ENCODE results near the gene CYP8B1. TPM values are rescaled to one million over a fixed set of nuclear protein-coding genes. Genes with fewer than 3 reads are reported as not detected.

The CYP8B1 gene
- total RNA-seq, 1 experiment from 2014 or later = not detected

GRCh38 chr3:42827654-42828053, 48.0 kb downstream of the CYP8B1 start:
- DNase-seq (ENCODE audit: low spot score) = no peak

GRCh38 chr3:42827023-42827422, 48.7 kb downstream of the CYP8B1 start:
- no peak for DNase-seq (ENCODE audit: low spot score)

GRCh38 chr3:42826141-42826540, 49.5 kb downstream of the CYP8B1 start:
- DNase-seq (ENCODE audit: low spot score) = no peak

GRCh38 chr3:42823351-42823750, 52.3 kb downstream of the CYP8B1 start:
- no peak for DNase-seq (ENCODE audit: low spot score)

GRCh38 chr3:42822828-42823227, 52.9 kb downstream of the CYP8B1 start:
- no peak for DNase-seq (ENCODE audit: low spot score)

Other genes with a start within 250 kb of the CYP8B1 start
- gene ZBTB47, start 222.2 kb downstream of the CYP8B1 start, total RNA-seq (2014; rRNA removed; shearing (Covaris generic)) = 1.1 TPM in 2 replicates
- gene KLHL40, start 190.3 kb downstream of the CYP8B1 start, total RNA-seq (2014; rRNA removed; shearing (Covaris generic)) = not detected in 2 replicates
- gene HHATL, start 173.1 kb downstream of the CYP8B1 start, total RNA-seq (2014; rRNA removed; shearing (Covaris generic)) = not detected in 2 replicates
- gene CCDC13, start 102.6 kb downstream of the CYP8B1 start, total RNA-seq (2014; rRNA removed; shearing (Covaris generic)) = not detected in 2 replicates
- gene HIGD1A, start 71.4 kb downstream of the CYP8B1 start, total RNA-seq (2014; rRNA removed; shearing (Covaris generic)) = 22.5 and 32.2 TPM in 2 replicates
- gene ACKR2, start 66.4 kb downstream of the CYP8B1 start, total RNA-seq (2014; rRNA removed; shearing (Covaris generic)) = 0.18 TPM in 1 of 2 replicates, not detected in the other
- gene ZNF662, start 30.3 kb upstream of the CYP8B1 start, total RNA-seq (2014; rRNA removed; shearing (Covaris generic)) = not detected in 2 replicates
- 0.18 TPM in 1 of 2 replicates, not detected in the other for gene GASK1A, start 103.4 kb upstream of the CYP8B1 start, total RNA-seq (2014; rRNA removed; shearing (Covaris generic))
- 17.2 and 18.0 TPM in 2 replicates for gene POMGNT2, start 230.2 kb upstream of the CYP8B1 start, total RNA-seq (2014; rRNA removed; shearing (Covaris generic))